Dendritic cell treated with granulocyte-macrophage colony-stimulating factor and Interleukin-4, amounts not matched to agents 40 ng/mL and 50 ng/mL, for 4 days (primary cell): ENCODE data around the gene NAT14.
A peak's percentile ranks its signal among the peaks of the same experiment; 100 is the strongest.
"Not testable (repeated sequence)": the region's sequence is repeated elsewhere in the genome, so short reads cannot be mapped to it uniquely, and the experiment has no call there.

Experiments used
- H3K27ac Mint-ChIP-seq: one replicate; pipeline ENCODE4 v1.8.0; 2022; ENCODE audit warnings: mild to moderate bottlenecking, mixed read lengths
- H3K27me3 Mint-ChIP-seq: one replicate; pipeline ENCODE4 v1.8.0; 2022; ENCODE audit warnings: mild to moderate bottlenecking, mixed read lengths
- H3K36me3 Mint-ChIP-seq: one replicate; pipeline ENCODE4 v1.8.0; 2022; ENCODE audit warnings: low read depth, mixed read lengths
- H3K4me1 Mint-ChIP-seq: one replicate; pipeline ENCODE4 v1.8.0; 2022; ENCODE audit warnings: low read depth, mixed read lengths
- H3K4me3 Mint-ChIP-seq: one replicate; pipeline ENCODE4 v1.8.0; 2022; ENCODE audit warnings: mild to moderate bottlenecking, moderate library complexity, mixed read lengths
- H3K9me3 Mint-ChIP-seq: one replicate; pipeline ENCODE4 v1.8.0; 2022; ENCODE audit warnings: mixed read lengths
- intact Hi-C: fragments of 100-400 bp; cut with micrococcal nuclease; formaldehyde crosslinking; loops from one replicate; pipeline ENCODE4 v1.15.0; 2022

The NAT14 gene

GRCh38 chr19:55530996-55531395, 46.0 kb downstream of the NAT14 start:
- no peaks in the 10 kb centered on the region for H3K9me3 Mint-ChIP-seq

GRCh38 chr19:55534280-55534679, 49.3 kb downstream of the NAT14 start:
- H3K27ac Mint-ChIP-seq, intact Hi-C loops, H3K4me3 Mint-ChIP-seq, H3K36me3 Mint-ChIP-seq, H3K27me3 Mint-ChIP-seq, H3K9me3 Mint-ChIP-seq: not testable (repeated sequence)
- peaks cover 12% of the 10 kb centered on the region for H3K4me1 Mint-ChIP-seq

More at GRCh38 chr19:55530996-55531395, 46.0 kb downstream of the NAT14 start:
- H3K4me3 Mint-ChIP-seq, result no peak overlapping the region
- H3K4me1 Mint-ChIP-seq, result peaks cover 10% of the 10 kb centered on the region
- H3K27me3 Mint-ChIP-seq, result peaks cover 8% of the 10 kb centered on the region
- H3K36me3 Mint-ChIP-seq, result no peaks in the 10 kb centered on the region
- H3K27ac Mint-ChIP-seq, result no peak overlapping the region
- intact Hi-C loops, result no loop called here

- Mint-ChIP-seq H3K36me3 (no peaks in the 10 kb centered on the region), H3K27ac (peak overlapping the region; percentile 65), H3K27me3 (peaks cover 5% of the 10 kb centered on the region), H3K4me3 (no peak overlapping the region), H3K9me3 (no peaks in the 10 kb centered on the region), H3K4me1 (peaks cover 12% of the 10 kb centered on the region)
- intact Hi-C loops, result no loop called here
These were observed 50.4 kb downstream of the NAT14 start for GRCh38 chr19:55535173-55535964.

- intact Hi-C loops, result no loop called here
- Mint-ChIP-seq H3K4me1 (peaks cover 12% of the 10 kb centered on the region), H3K9me3 (no peaks in the 10 kb centered on the region), H3K27me3 (peaks cover 5% of the 10 kb centered on the region), H3K36me3 (no peaks in the 10 kb centered on the region), H3K27ac (peak overlapping the region; percentile 65), H3K4me3 (no peak overlapping the region)
These were observed 51.0 kb downstream of the NAT14 start for GRCh38 chr19:55535965-55536350.

- Mint-ChIP-seq H3K36me3 (no peaks in the 10 kb centered on the region), H3K27ac (no peak overlapping the region), H3K27me3 (peaks cover 5% of the 10 kb centered on the region), H3K4me1 (peaks cover 12% of the 10 kb centered on the region), H3K9me3 (no peaks in the 10 kb centered on the region), H3K4me3 (no peak overlapping the region)
- intact Hi-C loops, result no loop called here
These were observed 51.4 kb downstream of the NAT14 start for GRCh38 chr19:55536366-55536765.
